Measurements from ENCODE around the gene ARMC12.

ARMC12 gene

GRCh38 chr6:35724059-35724458 lies 12.8 kb upstream of the ARMC12 start:
- H3K4me3 ChIP-seq (ENCODE audit: low read length): no peak overlapping the region
- no peaks in the 10 kb centered on the region for H3K9me3 ChIP-seq (ENCODE audit: low read length)
- H3K27me3 ChIP-seq (ENCODE audit: insufficient read depth, low read length): no peaks in the 10 kb centered on the region
- peaks cover 36% of the 10 kb centered on the region for H3K4me1 ChIP-seq (ENCODE audit: insufficient read depth, low read length)
- no peaks in the 10 kb centered on the region for H3K36me3 ChIP-seq (ENCODE audit: insufficient read depth, low read length)
- H2AFZ ChIP-seq (ENCODE audit: low read depth, low read length): no peak overlapping the region

DNA sequence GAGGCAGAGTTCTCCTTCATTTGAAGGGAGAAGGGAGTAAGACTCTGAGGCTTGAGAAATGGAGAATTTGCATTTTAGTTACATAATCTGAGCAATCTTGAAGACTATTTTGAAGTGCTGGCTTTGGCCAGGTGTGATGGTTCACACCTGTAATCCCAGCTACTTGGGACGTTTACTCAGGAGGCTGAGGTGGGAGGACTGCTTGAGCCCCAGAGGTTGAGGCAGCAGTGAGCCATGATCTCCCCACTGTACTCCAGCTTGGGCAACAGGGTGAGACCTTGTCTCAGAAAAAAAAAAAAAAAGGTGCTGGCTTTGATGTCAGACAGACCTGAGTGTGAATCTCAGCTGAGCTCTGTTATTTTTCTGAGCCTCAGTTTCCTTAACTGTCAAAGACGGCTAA lies 12.4 kb upstream of the ARMC12 start:
- H3K27me3 ChIP-seq (ENCODE audit: insufficient read depth, low read length): no peaks in the 10 kb centered on the region
- H3K4me3 ChIP-seq (ENCODE audit: low read length): no peak overlapping the region
- no peaks in the 10 kb centered on the region for H3K9me3 ChIP-seq (ENCODE audit: low read length)
- no peaks in the 10 kb centered on the region for H3K36me3 ChIP-seq (ENCODE audit: insufficient read depth, low read length)
- peaks cover 32% of the 10 kb centered on the region for H3K4me1 ChIP-seq (ENCODE audit: insufficient read depth, low read length)
- H2AFZ ChIP-seq (ENCODE audit: low read depth, low read length): no peak overlapping the region

DNA sequence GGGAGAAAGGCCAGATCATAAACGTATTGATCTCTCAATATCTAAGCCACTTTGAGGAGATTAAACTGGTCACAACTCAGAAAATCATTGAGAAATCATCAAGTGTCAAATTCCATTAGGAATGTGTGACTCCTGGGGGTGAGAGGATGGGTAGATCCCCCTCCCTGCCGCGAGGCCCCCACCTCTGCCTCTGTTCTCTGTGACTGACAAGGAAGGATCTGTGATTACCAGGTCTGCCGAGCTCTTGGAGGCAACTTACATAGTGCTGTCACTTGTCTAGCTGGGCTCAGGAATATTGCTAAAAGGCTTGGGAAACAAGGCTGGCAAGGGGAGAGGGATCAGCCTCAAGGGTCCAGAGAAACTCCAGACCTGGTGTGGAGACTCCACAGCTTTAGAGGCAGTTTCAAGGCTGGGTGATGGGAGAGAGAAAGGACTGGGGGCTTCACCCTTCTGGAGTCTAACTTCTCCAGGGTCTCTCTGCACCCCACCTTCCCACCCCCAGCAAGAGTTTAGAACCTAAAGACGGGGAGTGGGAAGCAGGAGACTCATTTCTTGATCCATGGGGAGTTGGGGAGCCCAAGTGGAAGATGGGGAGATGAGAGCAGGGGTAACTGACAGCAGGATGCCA lies 11.6 kb upstream of the ARMC12 start:
- Histone ChIP-seq H2AFZ (ENCODE audit: low read depth, low read length) (no peak overlapping the region), H3K36me3 (ENCODE audit: insufficient read depth, low read length) (no peaks in the 10 kb centered on the region), H3K9me3 (ENCODE audit: low read length) (no peaks in the 10 kb centered on the region), H3K27me3 (ENCODE audit: insufficient read depth, low read length) (no peaks in the 10 kb centered on the region), H3K4me1 (ENCODE audit: insufficient read depth, low read length) (peaks cover 25% of the 10 kb centered on the region), H3K4me3 (ENCODE audit: low read length) (no peak overlapping the region)

DNA sequence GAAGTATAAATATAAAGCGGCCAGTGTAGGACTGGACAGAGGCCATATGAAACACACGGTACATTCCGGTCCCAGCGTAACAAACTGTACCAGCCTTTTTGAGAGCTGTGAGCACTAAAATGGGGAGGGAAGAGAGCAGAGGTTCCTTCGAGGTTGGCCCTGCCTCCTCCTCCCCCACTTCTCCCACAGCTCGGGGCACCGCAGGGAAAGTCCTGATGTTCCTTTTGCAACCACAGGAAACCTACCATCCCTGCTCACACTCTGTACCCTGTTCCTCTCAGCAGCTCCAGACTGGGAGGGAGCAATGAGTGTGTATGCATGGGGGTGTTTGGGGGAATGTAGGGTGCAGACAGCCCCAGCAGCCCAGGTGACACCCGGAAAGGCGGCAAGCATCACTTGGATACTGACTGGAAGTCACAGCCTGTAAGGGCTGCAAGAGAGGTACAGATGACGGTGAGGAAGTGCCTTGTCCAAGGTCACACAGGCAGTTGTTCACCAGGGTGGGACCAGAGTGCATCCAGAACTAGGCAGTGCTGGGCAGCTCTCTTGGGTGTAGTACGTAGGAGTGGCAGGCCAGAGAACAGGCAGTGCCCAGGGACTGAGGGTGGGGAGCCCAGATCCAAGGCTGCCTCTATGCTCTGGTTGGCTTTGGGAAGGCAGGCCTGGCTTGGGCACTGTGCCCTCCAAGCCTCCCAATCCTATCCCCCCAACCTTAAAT lies 11.0 kb upstream of the ARMC12 start:
- Histone ChIP-seq H3K36me3 (ENCODE audit: insufficient read depth, low read length) (no peaks in the 10 kb centered on the region), H3K4me3 (ENCODE audit: low read length) (no peak overlapping the region), H3K4me1 (ENCODE audit: insufficient read depth, low read length) (peaks cover 24% of the 10 kb centered on the region), H3K27me3 (ENCODE audit: insufficient read depth, low read length) (no peaks in the 10 kb centered on the region), H2AFZ (ENCODE audit: low read depth, low read length) (no peak overlapping the region), H3K9me3 (ENCODE audit: low read length) (no peaks in the 10 kb centered on the region)

GRCh38 chr6:35727231-35727934 lies 9.4 kb upstream of the ARMC12 start:
- Histone ChIP-seq H2AFZ (ENCODE audit: low read depth, low read length) (peak overlapping the region; percentile 35), H3K36me3 (ENCODE audit: insufficient read depth, low read length) (no peaks in the 10 kb centered on the region), H3K27me3 (ENCODE audit: insufficient read depth, low read length) (no peaks in the 10 kb centered on the region), H3K4me3 (ENCODE audit: low read length) (peak overlapping the region; percentile 82), H3K9me3 (ENCODE audit: low read length) (no peaks in the 10 kb centered on the region), H3K4me1 (ENCODE audit: insufficient read depth, low read length) (peaks cover 29% of the 10 kb centered on the region)

DNA sequence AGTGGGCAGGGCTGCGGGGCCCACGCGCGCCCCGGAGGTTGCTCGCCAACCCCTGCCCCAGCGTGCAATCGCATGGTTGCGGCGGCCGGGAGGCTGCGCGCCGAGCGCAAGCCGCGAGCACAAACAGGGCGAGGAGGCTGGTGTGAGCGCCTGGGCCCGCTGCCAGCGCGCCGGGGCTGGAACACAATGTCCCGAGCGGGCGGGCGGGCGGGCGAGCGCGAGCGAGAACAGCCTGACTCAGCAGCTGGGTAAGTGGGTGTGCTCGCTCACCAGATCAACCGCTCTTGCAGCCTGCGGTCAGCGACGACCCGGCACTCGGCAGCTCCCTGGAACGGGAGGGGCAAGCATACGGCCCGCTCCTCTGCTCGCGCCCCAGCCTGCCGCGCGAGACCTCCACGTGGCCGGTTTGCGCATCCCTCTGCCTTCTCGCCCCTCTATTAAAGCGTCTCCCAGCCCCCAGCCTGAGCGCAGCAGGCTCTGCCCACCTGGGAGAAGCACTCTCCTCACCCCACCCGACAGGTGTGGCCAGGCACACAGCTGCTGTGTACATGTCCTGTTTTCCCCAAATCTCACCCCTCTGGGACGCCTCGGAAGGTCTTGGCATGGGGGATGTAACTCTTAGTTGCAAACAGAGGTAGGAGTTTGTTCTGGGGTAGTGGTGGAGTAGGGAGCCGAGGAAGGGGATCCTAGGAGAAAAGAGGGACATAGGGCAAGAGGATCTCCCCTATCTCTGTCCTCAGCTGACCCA lies 8.7 kb upstream of the ARMC12 start:
- H3K27me3 ChIP-seq (ENCODE audit: insufficient read depth, low read length): no peaks in the 10 kb centered on the region
- no peaks in the 10 kb centered on the region for H3K9me3 ChIP-seq (ENCODE audit: low read length)
- peak overlapping the region; percentile 35 for H2AFZ ChIP-seq (ENCODE audit: low read depth, low read length)
- peaks cover 32% of the 10 kb centered on the region for H3K4me1 ChIP-seq (ENCODE audit: insufficient read depth, low read length)
- H3K4me3 ChIP-seq (ENCODE audit: low read length): peak overlapping the region; percentile 82
- no peaks in the 10 kb centered on the region for H3K36me3 ChIP-seq (ENCODE audit: insufficient read depth, low read length)

- no peaks in the 10 kb centered on the region for H3K9me3 ChIP-seq (ENCODE audit: low read length)
- H3K4me3 ChIP-seq (ENCODE audit: low read length): peak overlapping the region; percentile 82
- no peaks in the 10 kb centered on the region for H3K36me3 ChIP-seq (ENCODE audit: insufficient read depth, low read length)
- peaks cover 32% of the 10 kb centered on the region for H3K4me1 ChIP-seq (ENCODE audit: insufficient read depth, low read length)
- H3K27me3 ChIP-seq (ENCODE audit: insufficient read depth, low read length): no peaks in the 10 kb centered on the region
- no peak overlapping the region for H2AFZ ChIP-seq (ENCODE audit: low read depth, low read length)
Measured at GRCh38 chr6:35728683-35729678, 7.9 kb upstream of the ARMC12 start.

GRCh38 chr6:35729722-35730121 lies 7.1 kb upstream of the ARMC12 start:
- peaks cover 32% of the 10 kb centered on the region for H3K4me1 ChIP-seq (ENCODE audit: insufficient read depth, low read length)
- no peaks in the 10 kb centered on the region for H3K27me3 ChIP-seq (ENCODE audit: insufficient read depth, low read length)
- no peak overlapping the region for H3K4me3 ChIP-seq (ENCODE audit: low read length)
- H3K9me3 ChIP-seq (ENCODE audit: low read length): no peaks in the 10 kb centered on the region
- no peak overlapping the region for H2AFZ ChIP-seq (ENCODE audit: low read depth, low read length)
- H3K36me3 ChIP-seq (ENCODE audit: insufficient read depth, low read length): no peaks in the 10 kb centered on the region

GRCh38 chr6:35730745-35731413 lies 6.0 kb upstream of the ARMC12 start:
- H3K36me3 ChIP-seq (ENCODE audit: insufficient read depth, low read length): no peaks in the 10 kb centered on the region
- no peaks in the 10 kb centered on the region for H3K27me3 ChIP-seq (ENCODE audit: insufficient read depth, low read length)
- peak overlapping the region; percentile 66 for H3K4me3 ChIP-seq (ENCODE audit: low read length)
- H2AFZ ChIP-seq (ENCODE audit: low read depth, low read length): no peak overlapping the region
- H3K4me1 ChIP-seq (ENCODE audit: insufficient read depth, low read length): peaks cover 33% of the 10 kb centered on the region
- no peaks in the 10 kb centered on the region for H3K9me3 ChIP-seq (ENCODE audit: low read length)

GRCh38 chr6:35731414-35731735 lies 5.5 kb upstream of the ARMC12 start:
- H3K27me3 ChIP-seq (ENCODE audit: insufficient read depth, low read length): no peaks in the 10 kb centered on the region
- H3K9me3 ChIP-seq (ENCODE audit: low read length): no peaks in the 10 kb centered on the region
- H3K4me3 ChIP-seq (ENCODE audit: low read length): peak overlapping the region; percentile 66
- peaks cover 31% of the 10 kb centered on the region for H3K4me1 ChIP-seq (ENCODE audit: insufficient read depth, low read length)
- no peaks in the 10 kb centered on the region for H3K36me3 ChIP-seq (ENCODE audit: insufficient read depth, low read length)
- H2AFZ ChIP-seq (ENCODE audit: low read depth, low read length): peak overlapping the region; percentile 73

GRCh38 chr6:35731736-35732532 lies 4.9 kb upstream of the ARMC12 start:
- Histone ChIP-seq H3K36me3 (ENCODE audit: insufficient read depth, low read length) (no peaks in the 10 kb centered on the region), H3K27me3 (ENCODE audit: insufficient read depth, low read length) (no peaks in the 10 kb centered on the region)

More at GRCh38 chr6:35731736-35732532, 4.9 kb upstream of the ARMC12 start:
- H3K4me3 ChIP-seq (ENCODE audit: low read length): peak overlapping the region; percentile 66
- H3K9me3 ChIP-seq (ENCODE audit: low read length): no peaks in the 10 kb centered on the region
- peak overlapping the region; percentile 73 for H2AFZ ChIP-seq (ENCODE audit: low read depth, low read length)
- H3K4me1 ChIP-seq (ENCODE audit: insufficient read depth, low read length): peaks cover 26% of the 10 kb centered on the region
